HG03469 (cell line): ENCODE results near the gene MDM2.
"Not testable (repeated sequence)": the region's sequence is repeated elsewhere in the genome, so short reads cannot be mapped to it uniquely, and the experiment has no call there.

ENCODE experiments used
- ATAC-seq: cut with Tn5 transposase; IDR thresholded peaks from one replicate; pipeline ENCODE4 v1.9.1; 2021; ENCODE audit warnings: mild to moderate bottlenecking, moderate library complexity, moderate number of reproducible peaks; ENCODE audit not compliant: unreplicated experiment

The MDM2 gene

DNA sequence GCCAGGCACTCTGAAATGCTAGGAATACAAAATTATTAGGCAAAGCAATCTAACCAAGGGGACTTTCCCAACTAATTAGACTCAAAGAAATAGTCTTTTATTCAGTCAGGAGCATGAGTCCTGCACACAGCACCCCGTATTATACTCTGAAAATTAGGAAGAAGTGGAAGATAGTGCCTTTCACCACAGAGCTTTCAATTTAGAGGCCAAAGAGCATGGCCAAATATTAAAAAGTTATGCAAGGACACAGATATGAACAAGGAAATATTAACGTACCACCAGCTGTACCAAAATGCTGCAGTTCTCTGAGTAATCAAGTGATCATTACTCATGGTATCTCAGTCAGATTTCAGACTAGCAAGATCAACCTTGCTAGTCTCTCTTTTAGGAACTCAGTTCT lies 22.6 kb upstream of the MDM2 start:
- ATAC-seq: no peak

GRCh38 chr12:68785823-68786222 lies 22.2 kb upstream of the MDM2 start:
- no peak for ATAC-seq

DNA sequence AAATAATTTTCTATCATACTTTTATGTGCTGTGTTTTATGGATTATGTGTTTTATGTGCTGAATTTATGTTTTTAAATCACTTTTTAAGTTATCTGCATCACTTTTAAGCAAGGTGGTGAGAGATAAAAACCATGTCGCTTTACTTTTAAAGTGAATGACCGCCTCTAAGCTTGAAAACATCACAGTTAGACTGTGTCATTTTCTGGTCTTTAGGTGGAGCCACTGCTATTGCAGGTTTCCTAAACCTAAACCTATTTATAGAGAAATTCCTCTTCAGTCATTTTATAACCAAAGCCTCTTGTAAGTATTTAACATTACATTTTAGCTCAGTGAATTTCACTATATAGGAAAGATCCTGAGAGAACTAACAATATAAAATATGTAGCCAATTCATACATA lies 21.0 kb upstream of the MDM2 start:
- no peak for ATAC-seq

DNA sequence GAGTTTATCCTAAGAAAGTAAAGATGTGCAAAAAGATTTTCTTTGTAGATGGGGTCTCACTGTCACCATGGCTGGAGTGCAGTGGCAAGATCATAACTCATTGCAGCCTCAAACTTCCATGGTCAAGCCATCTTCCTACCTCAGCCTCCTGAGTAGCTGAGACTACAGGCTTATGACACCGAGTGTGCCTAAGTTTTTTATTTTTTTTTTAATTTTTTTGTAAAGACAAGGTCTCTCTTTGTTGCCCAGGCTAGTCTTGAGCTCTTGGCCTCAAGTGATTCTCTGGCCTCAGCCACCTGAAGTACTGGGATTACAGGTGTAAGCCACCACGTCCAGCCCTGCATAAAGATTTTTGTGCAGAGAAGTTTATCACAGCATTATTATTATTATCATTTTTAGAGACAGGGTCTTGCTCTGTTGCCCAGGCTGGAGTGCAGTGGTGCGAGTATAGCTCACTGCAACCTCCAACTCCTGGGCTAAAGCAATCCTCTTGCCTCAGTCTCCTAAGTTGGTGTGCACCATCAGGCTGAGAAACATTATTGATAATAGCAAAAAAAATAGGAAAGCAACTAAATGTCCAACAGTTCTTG lies 19.3 kb upstream of the MDM2 start:
- no peak for ATAC-seq

GRCh38 chr12:68789144-68789878 lies 18.7 kb upstream of the MDM2 start:
- ATAC-seq: no peak

DNA sequence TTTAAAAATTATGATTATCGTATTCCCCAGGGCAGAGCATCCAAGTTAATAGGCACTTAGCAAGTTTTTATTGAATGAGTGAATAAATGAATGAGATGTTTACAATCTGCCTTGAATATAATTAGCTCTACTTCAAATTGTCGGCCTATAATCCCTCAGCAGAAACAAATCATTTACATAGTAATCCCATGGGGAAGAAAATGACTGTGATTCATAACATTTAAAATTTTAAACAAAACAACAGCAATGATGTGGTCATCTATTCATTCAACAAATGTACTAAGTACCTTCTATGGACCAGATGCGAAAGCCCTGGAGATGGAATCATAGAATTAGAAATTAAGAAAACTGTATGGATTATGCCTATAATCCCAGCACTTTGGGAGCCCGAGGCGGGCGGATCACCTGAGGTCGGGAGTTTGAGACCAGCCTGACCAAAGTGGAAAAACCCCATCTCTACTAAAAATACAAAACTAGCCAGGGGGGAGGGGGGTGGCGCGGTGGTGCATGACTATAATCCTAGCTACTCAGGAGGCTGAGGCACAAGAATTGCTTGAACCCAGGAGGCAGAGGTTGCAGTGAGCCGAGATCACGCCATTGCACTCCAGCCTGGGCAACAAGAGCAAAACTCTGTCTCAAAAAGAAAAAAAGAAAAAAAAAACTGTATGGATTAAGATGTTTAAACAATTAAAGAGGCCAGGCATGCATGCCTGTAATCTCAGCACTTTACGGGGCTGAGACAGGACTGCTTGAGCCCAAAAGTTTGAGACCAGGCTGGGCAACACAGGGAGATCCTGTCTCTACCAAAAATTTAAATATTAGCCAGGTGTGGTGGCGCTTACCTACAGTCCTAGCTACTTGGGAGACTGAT lies 17.7 kb upstream of the MDM2 start:
- ATAC-seq: no peak

DNA sequence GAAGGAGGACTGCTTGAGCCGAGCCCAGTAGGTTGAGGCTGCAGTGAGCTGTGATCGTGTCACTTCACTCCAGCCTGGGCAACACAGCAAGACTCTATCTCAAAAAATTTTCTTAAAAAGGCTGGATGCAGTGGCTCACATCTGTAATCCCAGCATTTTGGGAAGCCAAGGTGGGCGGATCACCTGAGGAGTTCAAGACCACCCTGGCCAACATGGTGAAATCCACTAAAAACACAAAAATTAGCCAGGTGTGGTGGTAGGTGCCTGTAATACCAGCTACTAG lies 17.1 kb upstream of the MDM2 start:
- no peak for ATAC-seq

DNA sequence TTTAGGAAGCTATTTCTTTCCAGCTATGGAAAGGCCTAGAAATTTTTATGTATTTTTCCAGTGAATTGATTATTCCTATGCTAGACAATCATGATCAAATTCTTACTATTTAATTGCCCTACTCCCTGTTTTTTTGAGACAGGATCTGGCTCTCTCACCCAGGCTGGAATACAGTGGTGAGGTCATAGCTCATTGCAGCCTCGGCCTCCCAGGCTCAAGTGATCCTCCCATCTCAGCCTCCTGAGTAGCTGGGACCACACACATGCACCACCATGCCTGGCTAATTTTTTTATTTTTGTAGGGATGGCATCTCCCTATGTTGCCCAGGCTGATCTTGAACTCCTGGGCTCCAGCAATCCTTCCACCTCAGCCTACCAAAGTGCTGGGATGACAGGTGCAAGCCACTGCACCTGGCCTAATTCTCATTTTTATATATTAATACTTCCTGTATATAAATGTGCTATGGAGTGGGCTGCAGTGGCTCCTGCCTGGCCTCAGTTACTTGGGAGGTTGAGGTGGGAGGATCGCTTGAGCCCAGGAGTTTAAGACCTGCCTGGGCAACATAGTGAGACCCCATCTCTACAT lies 16.0 kb upstream of the MDM2 start:
- ATAC-seq: no peak

DNA sequence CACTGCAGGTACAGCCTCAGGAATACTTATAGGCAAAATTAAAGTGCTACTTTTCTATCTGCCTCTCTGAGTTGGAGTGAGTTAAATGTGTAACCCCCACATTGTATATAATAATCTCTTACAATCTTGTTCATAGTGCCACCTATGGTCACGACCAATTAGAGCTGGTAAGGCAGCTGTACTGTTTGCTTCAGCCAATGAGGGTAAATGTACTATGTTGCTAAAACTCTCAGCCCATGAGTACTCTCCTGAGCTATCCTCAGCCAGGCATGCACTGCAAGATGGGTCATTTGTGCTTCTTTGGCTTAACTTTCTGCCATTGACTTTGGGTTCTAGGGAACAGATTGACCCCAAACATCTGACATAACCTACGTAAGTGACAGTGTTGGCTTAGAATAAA lies 15.0 kb upstream of the MDM2 start:
- ATAC-seq: peak; percentile 92

- no peak for ATAC-seq
Measured at GRCh38 chr12:68793436-68793835, 14.5 kb upstream of the MDM2 start.

GRCh38 chr12:68793975-68794652 lies 13.9 kb upstream of the MDM2 start:
- no peak for ATAC-seq

- no peak for ATAC-seq
Measured at GRCh38 chr12:68794653-68795251, 13.2 kb upstream of the MDM2 start.

DNA sequence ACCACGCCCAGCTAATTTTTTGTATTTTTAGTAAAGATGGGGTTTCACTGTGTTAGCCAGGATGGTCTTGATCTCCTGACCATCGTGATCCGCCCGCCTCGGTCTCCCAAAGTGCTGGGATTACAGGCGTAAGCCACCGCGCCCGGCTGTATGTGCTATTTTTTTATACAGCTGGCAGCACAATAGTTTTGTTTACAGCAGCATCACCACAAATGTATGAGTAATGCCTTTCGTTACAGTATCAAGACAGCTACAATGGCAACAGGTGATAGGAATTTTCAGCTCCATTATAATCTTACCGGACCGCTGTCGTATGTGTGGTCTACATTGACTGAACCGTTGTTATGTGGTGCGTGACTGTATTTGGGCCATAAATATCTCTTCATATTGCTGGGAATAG lies 11.6 kb upstream of the MDM2 start:
- no peak for ATAC-seq

DNA sequence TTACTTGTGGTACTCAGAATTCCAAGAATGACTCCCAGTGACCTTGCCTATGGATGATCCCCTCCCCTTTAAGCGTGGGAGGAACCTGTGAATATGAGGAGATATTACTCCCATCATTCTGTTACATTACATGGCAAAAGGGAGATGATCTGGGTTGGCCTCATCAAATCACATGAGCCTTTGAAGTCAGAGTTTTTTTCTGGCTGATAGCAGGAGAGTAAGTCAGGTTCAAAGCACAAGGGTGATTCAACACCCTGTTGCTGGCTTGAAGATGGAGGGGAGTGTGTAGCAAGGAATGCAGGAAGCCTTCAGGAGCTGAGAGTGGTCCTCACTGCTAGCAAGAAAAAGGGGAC lies 9.1 kb upstream of the MDM2 start:
- no peak for ATAC-seq

DNA sequence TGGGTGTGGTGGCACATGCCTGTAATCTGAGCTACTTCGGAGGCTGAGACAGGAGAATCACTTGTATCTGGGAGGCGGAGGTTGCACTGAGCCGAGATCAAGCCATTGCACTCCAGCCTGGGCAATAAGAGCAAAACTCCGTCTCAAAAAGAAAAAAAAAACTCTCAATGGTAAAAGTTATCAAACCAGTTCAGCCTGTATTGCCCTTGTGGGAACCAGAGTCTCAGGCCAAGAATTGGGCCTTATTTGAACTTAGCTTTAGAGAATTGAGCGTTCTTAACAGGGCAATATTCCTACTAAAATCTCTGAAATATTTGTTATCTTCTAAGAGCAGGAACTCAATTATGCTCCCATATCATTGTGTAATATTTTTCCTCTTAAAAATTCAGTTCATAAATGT lies 7.7 kb upstream of the MDM2 start:
- ATAC-seq: no peak

DNA sequence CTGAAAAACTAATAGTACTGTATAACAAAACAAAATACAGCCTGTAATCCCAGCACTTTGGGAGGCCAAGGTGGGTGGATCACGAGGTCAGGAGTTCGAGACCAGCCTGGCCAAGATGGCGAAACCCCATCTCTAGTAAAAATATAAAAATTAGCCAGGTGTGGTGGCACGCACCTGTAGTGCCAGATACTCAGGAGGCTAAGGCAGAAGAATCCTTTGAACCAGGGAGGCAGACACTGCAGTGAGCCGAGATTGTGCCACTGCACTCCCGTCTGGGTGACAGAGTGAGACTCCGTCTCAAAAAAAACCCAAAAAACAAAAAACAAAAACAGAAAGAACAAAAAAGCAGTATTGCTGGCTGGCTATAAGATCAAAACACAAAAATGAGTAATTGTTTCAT lies 6.9 kb upstream of the MDM2 start:
- not testable (repeated sequence) for ATAC-seq

GRCh38 chr12:68802372-68802745 lies 5.6 kb upstream of the MDM2 start:
- ATAC-seq: not testable (repeated sequence)

GRCh38 chr12:68802911-68803651 lies 4.9 kb upstream of the MDM2 start:
- ATAC-seq: not testable (repeated sequence)

DNA sequence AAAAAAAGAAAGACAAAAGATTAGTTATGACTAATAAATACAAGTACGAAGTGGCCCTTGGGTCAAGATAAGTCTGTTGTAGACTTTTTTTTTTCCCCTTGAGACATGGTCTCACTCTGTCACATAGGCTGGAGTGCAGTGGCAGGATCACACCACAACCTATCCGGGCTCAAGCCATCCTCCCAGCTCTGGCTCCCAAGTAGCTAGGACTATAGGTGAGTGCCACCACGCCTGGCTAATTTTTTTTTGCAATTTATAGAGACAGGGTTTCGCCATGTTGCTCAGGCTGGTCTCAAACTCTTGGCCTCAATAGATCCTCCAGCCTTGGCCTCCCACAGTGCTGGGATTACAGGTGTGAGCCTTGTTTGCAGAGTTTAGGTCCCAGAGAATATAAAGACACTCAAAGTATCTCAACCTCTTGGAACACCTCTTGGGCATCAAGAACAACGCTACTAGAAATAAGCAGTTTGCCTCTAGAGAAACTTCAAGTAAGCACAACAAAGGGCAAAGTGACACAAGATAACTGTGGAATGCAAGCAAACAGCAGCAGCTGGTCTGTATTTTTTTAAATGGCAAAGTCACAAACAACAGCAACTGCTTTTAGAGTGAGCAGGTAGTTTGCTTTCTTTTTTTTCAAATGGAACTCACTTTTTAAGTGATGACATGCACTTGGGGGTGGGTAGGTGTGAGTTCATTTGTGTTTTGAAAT lies 3.9 kb upstream of the MDM2 start:
- no peak for ATAC-seq
